OCI-M1 (cell line): ENCODE measurements around the gene HMCN1.

Source experiments
- DNase-seq: peaks from one replicate; lab custom pipeline; 2025; lab: John Stamatoyannopoulos, UW

Gene HMCN1

DNA sequence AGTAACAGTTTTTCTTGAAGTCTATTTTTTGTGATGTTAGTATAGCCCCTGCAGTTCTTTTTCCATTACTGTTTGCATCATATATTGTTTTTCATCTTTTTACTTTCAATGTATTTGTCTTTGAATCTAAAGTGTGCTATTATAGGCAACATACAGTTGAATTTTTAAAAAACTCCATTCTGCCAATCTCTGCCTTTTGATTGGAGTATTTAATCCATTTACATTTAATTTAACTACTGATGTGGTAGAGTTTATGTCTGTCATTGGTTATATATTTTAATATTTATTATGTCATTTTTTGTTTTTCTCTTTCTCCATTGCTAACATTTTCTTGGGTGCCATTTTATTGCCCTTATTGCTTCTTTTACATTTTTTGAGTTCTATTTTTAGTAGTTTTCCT lies 296.3 kb downstream of the HMCN1 start:
- DNase-seq = no peak

DNA sequence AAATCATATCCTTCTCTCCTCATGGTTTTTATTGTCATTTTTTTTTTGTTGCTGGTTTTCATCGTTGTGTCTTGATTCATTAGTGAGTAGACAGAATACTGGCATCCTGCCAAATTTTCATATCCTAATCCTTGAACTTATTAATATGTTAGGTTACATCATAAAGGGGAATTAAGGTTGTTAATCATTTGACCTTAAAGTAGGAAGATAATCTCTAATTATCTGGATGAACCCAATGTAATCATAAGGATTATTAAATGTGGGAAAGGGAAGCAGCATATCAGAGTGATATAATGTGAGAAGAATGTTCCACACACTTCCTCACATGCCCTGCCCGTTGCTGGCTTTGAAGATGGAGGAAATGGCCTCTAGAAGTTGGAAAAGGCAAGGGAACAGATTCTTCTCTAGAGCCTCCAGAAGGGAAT lies 299.7 kb downstream of the HMCN1 start:
- DNase-seq = no peak

DNA sequence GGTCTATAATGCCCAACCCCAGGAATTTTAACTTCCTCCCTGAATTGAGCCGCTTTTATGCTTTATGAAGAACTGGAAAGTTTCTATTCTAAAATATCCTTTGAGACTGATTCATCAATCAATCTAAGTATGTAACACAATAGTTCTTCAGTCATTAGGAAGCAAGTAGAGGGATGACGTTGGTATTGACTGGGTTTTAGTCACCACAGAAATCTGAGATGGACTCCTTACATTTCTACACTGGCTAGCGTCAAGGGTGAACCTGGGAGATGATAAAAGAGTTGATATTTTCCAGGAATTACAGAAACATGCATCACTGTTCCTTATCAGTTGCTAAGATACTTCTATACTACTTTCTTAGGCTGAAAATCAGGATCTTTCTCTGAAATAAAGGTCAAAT lies 308.0 kb downstream of the HMCN1 start:
- no peak for DNase-seq

DNA sequence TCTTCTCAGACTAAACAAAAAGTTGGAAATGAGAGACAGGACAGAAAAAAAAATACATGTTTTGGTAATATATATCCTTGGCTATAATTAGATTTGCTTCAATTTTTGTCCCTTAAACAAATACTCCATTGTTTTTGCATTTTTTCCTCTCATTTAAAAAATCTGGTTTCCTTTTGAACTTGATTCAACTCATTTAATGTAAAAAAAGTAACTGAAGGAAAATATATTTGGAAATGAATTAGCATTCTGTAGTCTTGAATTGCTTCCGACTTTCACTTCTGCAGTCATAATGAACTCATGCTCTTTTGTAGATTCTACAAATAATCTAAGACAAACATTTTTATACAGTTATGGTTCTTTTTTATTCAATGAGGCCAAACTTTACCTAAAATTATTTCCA lies 309.1 kb downstream of the HMCN1 start:
- DNase-seq = no peak

DNA sequence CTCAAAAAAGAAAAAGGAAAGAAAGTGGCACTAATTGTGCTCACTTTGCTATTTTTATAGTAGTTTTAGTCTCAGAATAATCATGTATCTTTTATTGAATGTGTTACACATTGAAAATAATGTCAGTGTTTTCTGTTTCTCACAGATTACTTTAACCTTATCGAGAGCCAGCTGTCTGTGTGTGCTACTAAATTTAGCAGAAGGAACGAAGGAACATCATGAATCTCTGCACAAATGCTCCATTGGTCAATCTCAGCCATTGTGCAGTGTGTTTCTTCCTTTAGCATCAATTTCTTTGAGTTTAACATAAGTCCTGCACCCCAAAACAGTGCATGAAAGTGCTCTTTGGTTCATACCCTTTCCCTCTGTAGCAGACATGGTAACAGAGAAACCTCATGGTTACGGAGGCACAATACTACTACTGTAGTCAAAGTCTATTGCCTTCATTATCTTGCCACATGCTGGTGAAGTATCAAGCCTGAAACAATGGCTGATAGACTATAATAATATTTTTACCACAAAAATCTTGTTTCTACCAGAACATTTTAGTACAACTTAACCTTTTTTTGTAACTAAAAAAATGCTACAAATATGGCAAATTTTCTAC lies 310.0 kb downstream of the HMCN1 start:
- no peak for DNase-seq

DNA sequence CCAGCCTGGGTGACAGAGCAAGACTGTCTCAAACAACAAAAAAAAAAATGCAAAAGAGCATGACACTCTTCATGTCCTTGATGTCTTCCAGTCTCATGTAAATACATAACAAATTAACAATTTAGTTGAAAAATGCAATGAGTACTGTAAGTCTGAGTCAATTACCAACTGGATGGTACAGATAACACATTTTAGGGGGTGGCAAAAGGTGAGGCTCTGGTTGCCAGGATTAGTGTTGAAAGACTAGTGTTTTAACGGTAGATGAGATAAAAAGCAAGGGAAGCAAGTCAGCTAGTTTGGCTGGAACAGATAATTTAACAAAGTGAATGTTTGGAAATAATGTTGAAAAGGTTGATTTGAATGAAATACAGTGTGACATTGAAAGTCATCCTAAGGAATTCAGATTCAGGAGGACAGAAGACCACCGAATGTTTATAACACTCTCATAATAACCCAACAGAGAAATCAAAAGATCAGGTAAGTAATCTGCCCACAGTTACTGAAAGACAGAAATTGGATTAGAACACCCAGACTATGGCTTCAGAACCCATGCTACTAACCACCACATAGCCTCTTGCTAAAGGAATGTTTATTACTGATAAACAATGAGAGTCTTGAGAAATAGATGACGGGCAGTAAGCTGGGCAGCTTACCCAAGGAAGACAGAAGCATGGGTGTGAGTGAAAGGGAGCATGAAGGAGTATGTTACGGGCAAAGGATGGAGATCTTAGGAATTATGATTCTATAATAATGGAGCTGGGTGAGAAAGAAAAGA lies 312.4 kb downstream of the HMCN1 start:
- peak; percentile 65 for DNase-seq

DNA sequence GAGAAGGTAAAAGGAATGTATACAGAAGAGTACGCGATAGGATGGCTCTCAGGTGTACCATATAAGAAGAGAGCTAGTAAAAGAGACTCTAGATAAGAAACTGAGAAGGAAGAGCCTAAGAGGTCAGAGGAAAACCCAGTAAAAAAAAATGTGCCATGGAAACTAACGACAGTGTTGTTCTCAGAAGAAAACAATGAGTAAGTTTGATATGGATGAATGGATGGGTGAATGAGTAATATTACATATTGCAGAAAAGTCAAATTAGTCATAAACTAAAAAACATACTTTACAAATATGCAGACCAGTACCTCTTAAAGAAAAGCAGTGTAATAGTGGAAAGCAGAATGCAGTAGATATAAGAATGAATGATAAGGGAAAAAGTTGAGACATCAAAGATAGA lies 316.2 kb downstream of the HMCN1 start:
- no peak for DNase-seq

DNA sequence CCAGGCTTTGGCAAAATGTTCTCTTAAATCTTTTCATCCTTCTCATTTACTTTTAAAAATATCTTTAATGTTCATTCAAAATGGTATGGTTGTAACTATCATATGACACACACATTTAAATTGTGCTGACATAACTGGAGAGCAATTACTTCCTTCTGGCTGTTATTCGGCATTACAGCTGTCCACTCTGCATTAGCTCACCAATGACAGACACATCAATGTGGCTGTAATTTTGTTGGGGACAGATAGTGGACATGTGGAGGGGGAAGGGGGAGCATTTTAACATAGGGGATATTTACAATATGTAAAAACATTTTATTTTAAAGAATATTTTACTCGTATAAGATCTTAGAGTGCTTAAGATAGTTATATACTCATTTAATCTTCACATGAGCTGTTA lies 319.8 kb downstream of the HMCN1 start:
- DNase-seq = no peak

DNA sequence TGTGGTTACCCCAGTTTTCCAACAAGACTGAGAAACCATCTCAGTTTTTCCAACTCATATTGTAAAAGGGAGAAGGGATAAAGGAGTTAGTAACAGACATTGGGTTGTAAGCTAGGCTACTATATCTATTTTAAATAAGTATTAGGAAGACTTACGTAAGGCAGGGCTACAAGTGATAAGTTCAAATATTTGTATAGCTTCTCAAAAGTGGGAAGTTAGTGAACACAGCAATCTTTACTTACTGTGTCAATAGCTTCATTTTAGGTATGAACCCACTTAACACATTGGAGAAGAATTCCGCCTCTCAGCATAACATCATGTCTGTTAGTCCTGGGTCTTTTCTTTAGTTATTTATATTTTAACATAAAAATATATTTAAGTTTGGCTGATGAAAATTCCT lies 320.7 kb downstream of the HMCN1 start:
- no peak for DNase-seq

DNA sequence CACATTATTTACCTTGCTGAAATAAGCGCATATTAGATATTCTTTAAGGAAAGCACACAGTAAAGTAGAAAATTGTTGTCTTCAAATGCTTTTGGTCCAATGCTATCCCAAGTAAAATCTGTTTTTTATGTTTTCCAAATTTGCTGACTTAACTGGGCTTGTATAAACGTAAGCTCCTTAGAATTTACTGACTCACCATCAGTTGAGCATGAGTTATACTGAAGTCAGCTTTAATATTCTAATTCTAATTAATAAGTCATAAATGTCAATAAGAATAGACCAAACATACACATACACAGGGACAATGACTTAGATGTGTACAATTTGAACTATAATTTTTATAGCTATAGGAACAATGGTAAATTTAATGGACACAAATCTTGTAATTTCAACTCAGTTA lies 321.7 kb downstream of the HMCN1 start:
- DNase-seq = no peak

DNA sequence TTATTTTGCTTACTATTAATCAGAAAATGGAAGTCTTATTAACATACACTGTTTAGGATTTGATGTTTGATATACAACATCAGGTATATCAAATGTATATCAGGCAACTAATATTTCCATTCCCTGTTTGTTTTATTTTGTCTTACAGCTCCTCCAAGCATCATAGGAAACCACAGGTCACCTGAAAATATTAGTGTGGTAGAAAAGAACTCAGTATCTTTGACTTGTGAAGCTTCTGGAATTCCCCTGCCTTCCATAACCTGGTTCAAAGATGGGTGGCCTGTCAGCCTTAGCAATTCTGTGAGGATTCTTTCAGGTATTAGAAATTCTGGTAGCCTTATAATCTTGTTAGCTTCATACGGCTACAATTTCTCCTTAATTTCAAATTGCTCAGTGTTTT lies 322.9 kb downstream of the HMCN1 start:
- no peak for DNase-seq

DNA sequence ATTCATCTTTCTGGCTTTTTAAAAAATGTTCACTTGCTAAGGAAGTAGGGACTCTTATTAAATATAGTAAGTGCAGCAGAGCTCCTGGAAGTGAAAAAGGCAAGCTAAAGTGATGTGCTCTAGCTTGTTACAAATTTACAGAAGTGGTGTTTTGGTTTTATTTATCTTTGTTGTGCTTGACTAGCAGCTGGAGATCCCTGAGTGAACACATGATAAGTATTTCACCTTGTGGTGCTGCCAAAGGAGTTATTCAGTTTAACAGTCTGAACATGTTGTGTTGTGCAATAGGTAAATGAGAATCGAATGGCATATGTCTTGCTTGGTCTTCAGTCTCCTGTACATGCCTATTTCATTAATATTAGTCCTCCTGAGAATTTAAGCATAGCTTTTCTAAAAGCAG lies 325.1 kb downstream of the HMCN1 start:
- DNase-seq = peak; percentile 72

DNA sequence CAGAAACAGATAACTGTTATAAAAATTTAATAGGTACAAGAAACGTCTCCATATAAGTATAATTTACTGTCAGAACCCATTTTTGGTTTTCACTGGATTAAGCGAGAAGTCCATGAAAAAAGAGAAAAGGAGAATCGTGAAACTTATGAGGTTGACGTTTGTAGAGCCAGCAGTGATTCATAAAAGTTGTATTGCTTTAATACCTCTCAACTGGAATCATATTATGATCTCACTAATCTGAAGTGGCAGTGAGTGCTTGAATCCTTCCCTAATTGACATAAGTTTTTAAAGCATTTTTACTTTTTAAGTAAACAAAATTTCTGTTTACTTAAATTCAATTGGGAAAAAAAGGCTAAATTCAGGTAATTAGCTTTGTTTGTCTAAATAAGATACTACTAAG lies 325.6 kb downstream of the HMCN1 start:
- no peak for DNase-seq

DNA sequence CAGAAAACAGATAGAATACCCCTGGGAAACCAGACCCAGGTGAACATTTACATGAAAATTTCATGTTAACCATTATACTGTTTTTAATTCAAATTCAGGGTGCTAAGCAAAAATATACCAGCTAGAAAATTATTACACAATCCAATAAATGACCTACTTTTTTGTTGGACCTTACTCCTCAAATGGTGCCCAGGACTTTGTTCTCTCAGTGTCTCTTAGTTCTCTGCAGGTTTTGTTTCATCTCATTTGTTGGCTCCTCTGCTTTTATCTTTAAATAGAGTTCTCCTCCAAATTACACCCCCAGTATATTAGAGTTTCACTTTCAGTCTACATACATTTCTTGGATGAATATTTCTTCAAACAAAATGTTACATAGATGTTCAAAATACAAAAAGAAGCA lies 326.0 kb downstream of the HMCN1 start:
- DNase-seq = no peak

DNA sequence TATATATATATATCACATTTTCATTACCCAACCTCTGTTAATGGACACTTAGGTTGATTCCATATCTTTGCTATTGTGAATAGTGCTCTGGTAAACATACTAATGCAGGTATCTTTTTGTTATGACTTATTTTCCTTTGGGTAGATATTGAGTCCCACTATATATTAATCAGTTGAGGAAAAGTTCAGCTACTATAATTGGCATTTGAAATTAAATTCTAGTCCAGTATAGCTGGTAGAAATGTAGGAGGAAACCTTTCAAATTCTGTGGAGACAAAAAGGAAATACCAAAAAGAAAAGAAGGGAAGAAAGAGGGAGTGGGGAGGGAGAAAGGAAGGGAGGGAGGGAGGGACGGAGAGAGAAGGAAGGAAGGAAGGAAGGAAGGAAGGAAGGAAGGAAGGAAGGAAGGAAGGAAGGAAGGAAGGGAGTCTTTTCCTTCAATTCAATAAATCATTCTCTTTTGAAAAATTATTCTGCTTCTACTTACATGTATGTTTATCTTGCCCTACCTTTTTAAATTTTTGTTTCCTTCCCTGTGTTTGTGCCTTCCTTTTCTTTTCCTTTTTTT lies 329.0 kb downstream of the HMCN1 start:
- DNase-seq = no peak

DNA sequence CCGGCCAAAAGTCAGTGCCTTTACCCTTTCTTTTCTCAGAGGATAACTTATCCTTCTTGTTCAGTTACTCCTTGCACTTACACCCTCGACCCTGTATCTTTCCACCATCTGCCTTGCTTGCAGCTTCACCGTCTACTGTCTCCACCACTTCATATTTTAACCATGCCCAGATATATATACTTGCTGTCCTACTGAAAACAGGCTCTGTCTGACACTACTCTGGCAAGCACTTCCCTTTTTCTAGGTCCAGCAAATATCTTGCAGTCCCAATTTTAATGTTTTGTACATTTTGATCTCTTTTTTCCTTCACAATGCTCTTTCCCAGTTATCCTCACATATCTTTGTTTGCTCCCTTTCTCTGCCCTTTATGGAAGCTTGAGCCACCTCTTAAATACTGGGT lies 332.2 kb downstream of the HMCN1 start:
- DNase-seq = peak; percentile 74

DNA sequence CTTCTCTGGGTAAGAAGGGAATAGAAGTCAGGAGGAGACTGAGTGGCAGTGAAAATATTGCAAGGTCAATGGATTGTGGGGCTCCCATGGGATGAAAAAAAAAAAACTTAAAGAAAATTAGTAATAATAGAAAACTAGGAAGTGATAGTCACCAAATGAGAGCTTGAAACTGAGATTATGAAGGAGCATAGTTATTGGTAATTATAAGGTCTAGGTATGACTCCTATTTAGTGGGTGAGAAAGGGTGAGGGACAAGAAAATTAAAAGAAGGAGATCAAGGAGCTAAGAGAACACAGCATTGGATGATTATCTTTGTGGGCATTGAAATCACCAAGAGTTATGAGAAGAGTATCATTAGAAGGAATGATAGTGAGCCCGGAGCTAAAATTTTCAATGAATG lies 339.5 kb downstream of the HMCN1 start:
- no peak for DNase-seq

DNA sequence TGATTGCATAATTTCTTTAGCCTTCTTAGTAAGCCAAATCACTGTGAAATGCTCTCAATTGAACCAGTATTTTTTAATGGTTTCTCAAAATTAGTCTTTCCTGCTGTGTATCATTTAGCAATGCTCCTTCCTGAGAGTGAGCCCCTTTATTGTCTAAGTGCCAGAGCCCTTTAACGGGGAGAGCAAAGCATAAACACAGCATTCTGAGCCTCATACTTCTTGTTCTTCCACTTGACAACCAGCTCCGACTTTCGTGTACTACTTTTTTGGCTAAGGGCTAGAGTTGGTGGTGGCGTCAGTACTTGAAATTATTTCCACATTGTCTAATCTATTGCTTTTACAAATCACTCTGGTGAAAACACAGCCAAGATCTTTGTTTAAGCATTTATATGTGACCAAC lies 341.8 kb downstream of the HMCN1 start:
- DNase-seq = no peak

DNA sequence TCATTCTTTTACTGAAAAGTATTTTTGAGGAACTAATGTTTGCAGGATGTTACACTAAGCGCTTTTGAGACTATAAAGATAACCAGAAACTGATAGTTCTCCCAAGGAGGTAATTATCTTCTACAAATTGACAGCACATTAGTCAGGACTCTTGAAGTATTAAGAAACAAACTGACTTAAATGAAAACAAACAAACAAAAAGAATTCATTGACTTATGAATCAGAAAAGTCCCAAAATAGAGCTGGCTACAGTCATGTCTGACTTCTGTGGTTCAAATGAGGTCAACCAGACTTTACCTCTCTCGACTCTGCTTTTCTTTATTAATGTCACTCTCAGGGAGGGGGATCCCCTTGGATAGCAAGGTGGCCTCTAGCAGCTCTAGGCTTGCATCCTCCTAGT lies 344.1 kb downstream of the HMCN1 start:
- peak; percentile 40 for DNase-seq

DNA sequence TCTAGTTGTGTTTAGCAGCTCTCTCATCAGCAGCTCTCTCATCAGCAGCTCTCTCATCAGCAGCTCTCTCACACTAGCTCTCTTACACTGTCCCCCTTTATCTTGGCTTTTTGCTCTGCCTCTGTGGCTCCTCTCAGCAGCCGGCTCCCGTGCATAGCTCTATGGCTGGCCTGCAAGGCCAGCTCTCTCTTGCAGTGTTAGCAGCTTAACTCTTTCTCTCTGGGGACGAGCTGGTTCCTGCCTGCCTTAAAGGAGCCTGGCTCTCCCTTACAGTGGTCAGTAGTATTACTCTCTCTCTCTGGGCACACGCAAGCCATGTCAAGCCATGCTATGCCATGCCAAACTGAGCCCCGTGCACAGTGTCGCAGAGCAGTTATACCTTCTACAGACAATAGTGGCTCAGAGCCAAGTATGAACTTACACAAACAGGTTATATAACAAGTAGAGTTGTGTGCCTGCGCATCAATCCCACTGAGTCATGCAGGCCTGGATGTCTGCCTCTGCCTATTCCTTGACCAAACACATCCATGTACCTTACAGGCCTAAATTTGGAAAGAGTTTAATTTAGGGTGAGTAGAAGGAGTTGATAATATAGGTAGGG lies 345.0 kb downstream of the HMCN1 start:
- no peak for DNase-seq

DNA sequence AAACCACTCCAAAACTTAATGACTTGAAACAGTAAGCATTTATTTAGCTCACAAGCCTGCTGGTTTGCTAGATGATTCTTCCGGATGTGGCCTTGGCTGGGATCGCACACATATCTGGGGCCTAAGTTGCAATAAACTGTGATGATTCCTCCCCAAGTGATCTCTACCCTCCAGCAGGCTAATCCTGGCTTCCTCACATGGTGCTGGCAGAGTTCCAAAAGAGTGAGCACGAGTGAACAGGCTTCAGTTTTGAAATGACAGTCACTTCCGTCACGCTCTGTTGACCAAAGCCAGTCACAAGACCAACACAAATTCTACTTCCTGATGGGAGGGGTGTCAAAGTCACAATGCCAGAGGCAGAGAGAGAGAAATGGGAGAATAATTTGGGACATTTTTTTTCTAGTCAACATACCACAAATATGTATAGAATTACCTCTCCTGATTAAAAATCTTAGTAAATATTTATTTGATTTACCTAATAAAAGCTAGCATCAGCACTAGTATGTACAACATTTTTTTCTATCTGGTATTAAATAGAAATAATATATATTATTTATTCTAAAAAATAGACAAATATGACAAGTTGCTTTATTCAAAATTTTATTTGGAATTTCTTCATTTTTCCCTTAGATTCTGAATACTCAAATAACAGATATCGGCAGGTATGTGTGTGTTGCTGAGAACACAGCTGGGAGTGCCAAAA lies 348.2 kb downstream of the HMCN1 start:
- DNase-seq = peak; percentile 99

DNA sequence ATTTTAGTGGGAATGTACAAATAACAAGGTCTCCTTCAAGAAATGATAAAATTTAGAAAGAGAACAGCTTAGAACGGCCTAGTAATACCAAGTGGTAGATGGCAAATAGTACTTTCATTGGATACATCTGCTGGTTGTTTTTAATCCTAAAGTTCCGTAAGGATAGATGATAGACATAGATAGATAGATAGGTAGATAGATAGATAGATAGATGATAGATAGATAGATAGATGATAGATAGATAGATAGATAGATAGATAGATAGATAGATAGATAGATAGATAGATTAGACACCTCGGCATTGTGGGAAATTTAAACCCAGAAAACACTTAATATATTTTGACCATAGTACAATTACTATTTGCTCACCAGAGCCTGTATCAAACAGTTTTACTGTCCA lies 352.4 kb downstream of the HMCN1 start:
- DNase-seq = no peak

DNA sequence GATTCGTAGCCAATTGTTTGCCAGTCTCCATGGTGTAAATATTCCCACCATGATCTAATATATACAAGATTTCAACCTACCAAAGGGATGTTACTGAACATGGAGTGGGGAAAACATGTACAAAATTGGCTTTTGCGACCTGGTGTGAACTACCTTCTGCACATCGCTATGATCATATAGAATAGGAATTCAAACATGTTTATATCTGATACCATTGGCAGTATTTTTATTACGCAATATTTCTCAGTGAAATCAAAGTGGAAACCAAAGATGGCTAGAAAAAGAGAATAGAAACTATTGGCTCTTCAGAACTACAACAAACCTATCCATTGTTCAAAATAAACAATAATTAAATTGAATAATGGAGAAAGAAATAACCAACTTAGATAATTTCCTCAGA lies 355.7 kb downstream of the HMCN1 start:
- DNase-seq = no peak
